A375 (cell line): ENCODE measurements around the gene CNRIP1. TPM values are rescaled to one million over a fixed set of nuclear protein-coding genes. Genes with fewer than 3 reads are reported as not detected.

Experiments used
- total RNA-seq: library from RNA; depleted of rRNA; stranded (reverse); fragments of >200 nt; shearing (Covaris generic); gene quantifications from 2 replicates; pipeline ENCODE4 v1.2.3, GENCODE V29; 2014; rRNA removed

The CNRIP1 gene
- 6.5 and 7.6 TPM in 2 replicates for total RNA-seq

GRCh38 chr2:68319398-68320117, at the start of gene CNRIP1:
Gene CNRIP1, minus strand, starts transcription at chr2:68319949. Its CDS starts 549 bp downstream, at chr2:68319400.

GRCh38 chr2:68365087-68365486, 45.3 kb upstream of the CNRIP1 start, which contains the start of gene PLEK:
Gene PLEK, plus strand, starts transcription at chr2:68365282. Its CDS starts 70 bp downstream, at chr2:68365352.

GRCh38 chr2:68252400-68253218, 67.1 kb downstream of the CNRIP1 start, which contains the start of gene PPP3R1:
Gene PPP3R1, minus strand, starts transcription at chr2:68252532. Its CDS starts 405 bp downstream, at chr2:68252127.

Other genes with a start within 250 kb of the CNRIP1 start
- gene PNO1, start 162.1 kb downstream of the CNRIP1 start, total RNA-seq = 56.6 and 61.3 TPM in 2 replicates
- 11.0 and 11.6 TPM in 2 replicates for gene PPP3R1, start 67.4 kb downstream of the CNRIP1 start, total RNA-seq
- gene PLEK, start 45.3 kb upstream of the CNRIP1 start, total RNA-seq = not detected in 2 replicates
- 0.23 and 0.34 TPM in 2 replicates for gene FBXO48, start 147.3 kb upstream of the CNRIP1 start, total RNA-seq
- gene APLF, start 147.6 kb upstream of the CNRIP1 start, total RNA-seq = 0.64 and 0.69 TPM in 2 replicates